ENCODE results near the gene TGFB2. TPM values are rescaled to one million over a fixed set of nuclear protein-coding genes. Genes with fewer than 3 reads are reported as not detected.

Gene TGFB2
- total RNA-seq, 1 experiment from 2014 or later: 2.5 TPM

- Mint-ChIP-seq H3K27ac (no peak overlapping the region), H3K36me3 (no peaks in the 10 kb centered on the region), H3K4me1 (0 out of 2 replicates have a peak, but pooled peaks cover 3% of the 10 kb centered on the region), H3K9me3 (no peaks in the 10 kb centered on the region), H3K27me3 (ENCODE audit: low read depth) (no peaks in the 10 kb centered on the region; the same call in 1 of the 2 replicates), H3K4me3 (no peak overlapping the region)
- ChIA-PET POLR2A (no interaction called here), CTCF (no interaction called here)
- no peak for ATAC-seq
- no peak for TF ChIP-seq MAX (CRISPR knock-in tag; IDR thresholded peaks at IDR 0.05)
- no peak for TF ChIP-seq NFE2L1 (CRISPR knock-in tag; IDR thresholded peaks at IDR 0.05)
- no peak for TF ChIP-seq ZNF425 (CRISPR knock-in tag; conservative IDR thresholded peaks at IDR 0.05)
- TF ChIP-seq ELF4 (CRISPR knock-in tag; IDR thresholded peaks at IDR 0.05; ENCODE audit: low read depth): no peak
- no peak for TF ChIP-seq ZNF219 (CRISPR knock-in tag; IDR thresholded peaks at IDR 0.05; ENCODE audit: borderline replicate concordance)
- no peak for TF ChIP-seq MLX (CRISPR knock-in tag; IDR thresholded peaks at IDR 0.05)
- no peak for TF ChIP-seq FOXP4 (CRISPR knock-in tag; IDR thresholded peaks at IDR 0.05)
- TF ChIP-seq ETV6 (CRISPR knock-in tag; IDR thresholded peaks at IDR 0.05): no peak
- no peak for TF ChIP-seq PREB (CRISPR knock-in tag; IDR thresholded peaks at IDR 0.05; ENCODE audit: borderline replicate concordance)
- TF ChIP-seq TEAD4 (CRISPR knock-in tag; IDR thresholded peaks at IDR 0.05): no peak
- no peak for TF ChIP-seq NR1H2 (CRISPR knock-in tag; IDR thresholded peaks at IDR 0.05)
- no peak for DNase-seq (ENCODE audit: low spot score)
These were observed 129.0 kb downstream of the TGFB2 start for GRCh38 chr1:218474128-218474527.

- TF ChIP-seq AFF4 (CRISPR knock-in tag; IDR thresholded peaks at IDR 0.05; ENCODE audit: borderline replicate concordance) (no peak), TEAD4 (CRISPR knock-in tag; IDR thresholded peaks at IDR 0.05) (no peak), NR3C1 (CRISPR knock-in tag; conservative IDR thresholded peaks at IDR 0.05; ENCODE audit: low read depth) (no peak), ETV6 (CRISPR knock-in tag; IDR thresholded peaks at IDR 0.05) (no peak), HMGA2 (CRISPR knock-in tag; IDR thresholded peaks at IDR 0.05) (no peak), ZNF219 (CRISPR knock-in tag; IDR thresholded peaks at IDR 0.05; ENCODE audit: borderline replicate concordance) (no peak), NR1H2 (CRISPR knock-in tag; IDR thresholded peaks at IDR 0.05) (no peak), RORB (CRISPR knock-in tag; IDR thresholded peaks at IDR 0.05) (no peak)
- Mint-ChIP-seq H3K4me1 (0 out of 2 replicates have a peak, but pooled peaks cover 3% of the 10 kb centered on the region), H3K4me3 (no peak overlapping the region), H3K9me3 (no peaks in the 10 kb centered on the region), H3K27ac (no peak overlapping the region), H3K27me3 (ENCODE audit: low read depth) (no peaks in the 10 kb centered on the region; the same call in 1 of the 2 replicates), H3K36me3 (no peaks in the 10 kb centered on the region)
- no peak for ATAC-seq
- POLR2A ChIA-PET: interaction anchor here (0.5 kb wide), 1 partner anchor 71 kb away, joined by 3 read pairs; no protein-coding TSS in a partner anchor
- CTCF ChIA-PET: no interaction called here
- no peak for DNase-seq (ENCODE audit: low spot score)
These were observed 130.1 kb downstream of the TGFB2 start for GRCh38 chr1:218475275-218475674.

Measured in WTC11 (cell line).